HG02885 (cell line): Measurements from ENCODE around the gene UMAD1.

Experiments
- ATAC-seq: cut with Tn5 transposase; IDR thresholded peaks from one replicate; pipeline ENCODE4 v1.9.1; 2021; ENCODE audit warnings: mild to moderate bottlenecking; ENCODE audit not compliant: unreplicated experiment, poor library complexity

UMAD1 gene

DNA sequence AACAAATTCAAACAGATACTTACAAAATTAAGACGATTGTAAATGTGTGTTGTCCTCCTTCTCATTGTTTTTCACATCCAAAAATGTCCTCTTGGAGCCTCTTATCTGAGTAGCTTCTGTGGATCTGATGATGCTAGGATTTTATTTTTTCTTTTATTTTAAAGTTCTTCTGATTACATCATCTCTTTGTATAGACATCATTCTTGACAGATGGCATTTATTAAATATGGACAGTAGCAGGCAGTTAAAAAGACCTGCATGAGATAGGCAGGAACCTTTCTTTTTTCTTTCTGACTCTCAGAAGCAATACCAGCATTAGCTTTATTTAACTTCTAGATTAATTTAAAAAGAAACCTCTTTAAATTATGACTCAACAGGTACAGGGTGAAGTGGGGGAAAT lies 77.9 kb downstream of the UMAD1 start, which contains the start of gene RPA3:
TSS of gene RPA3 (minus strand) at position 116 of the 400 bp plus-strand sequence. CDS start 78,189 bp downstream, outside the sequence.
- no peak for ATAC-seq

DNA sequence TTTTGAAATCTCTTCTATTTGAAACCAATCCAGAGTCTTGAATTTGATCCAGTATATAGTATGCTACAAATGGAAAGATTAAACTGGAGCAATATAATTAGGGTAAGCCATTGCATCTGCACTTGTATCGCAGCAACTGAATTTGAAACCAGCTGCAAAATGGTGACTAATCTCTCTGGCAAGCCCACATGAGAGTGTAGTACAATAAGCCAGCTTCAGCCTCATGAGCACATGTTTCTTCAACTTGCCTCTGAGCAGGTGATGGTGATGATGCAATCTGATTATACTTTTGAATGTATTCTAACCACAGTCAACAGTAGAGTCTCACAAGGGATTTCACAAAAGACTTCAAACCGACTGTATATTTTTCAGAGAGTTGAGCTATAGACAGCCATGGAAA lies 78.7 kb downstream of the UMAD1 start:
- ATAC-seq: peak; percentile 97

DNA sequence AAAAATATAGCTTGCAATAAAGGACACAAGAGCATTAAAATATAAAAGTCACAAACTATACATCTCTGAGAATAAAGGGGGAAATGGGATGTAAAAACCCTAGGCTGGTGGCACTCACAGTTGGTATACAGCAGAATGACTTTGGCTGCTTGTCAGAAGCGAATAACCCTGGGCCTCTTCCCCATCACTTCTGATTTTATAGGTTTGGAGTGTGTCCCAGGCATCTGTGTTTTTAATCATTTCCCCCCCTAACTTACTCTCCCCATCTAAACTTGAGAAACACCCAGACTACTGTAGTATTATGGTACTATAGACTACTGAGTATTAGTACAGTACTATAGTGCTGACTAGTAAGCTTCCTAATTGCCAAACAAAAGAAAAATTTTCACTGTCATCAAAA lies 79.6 kb downstream of the UMAD1 start:
- ATAC-seq: no peak

DNA sequence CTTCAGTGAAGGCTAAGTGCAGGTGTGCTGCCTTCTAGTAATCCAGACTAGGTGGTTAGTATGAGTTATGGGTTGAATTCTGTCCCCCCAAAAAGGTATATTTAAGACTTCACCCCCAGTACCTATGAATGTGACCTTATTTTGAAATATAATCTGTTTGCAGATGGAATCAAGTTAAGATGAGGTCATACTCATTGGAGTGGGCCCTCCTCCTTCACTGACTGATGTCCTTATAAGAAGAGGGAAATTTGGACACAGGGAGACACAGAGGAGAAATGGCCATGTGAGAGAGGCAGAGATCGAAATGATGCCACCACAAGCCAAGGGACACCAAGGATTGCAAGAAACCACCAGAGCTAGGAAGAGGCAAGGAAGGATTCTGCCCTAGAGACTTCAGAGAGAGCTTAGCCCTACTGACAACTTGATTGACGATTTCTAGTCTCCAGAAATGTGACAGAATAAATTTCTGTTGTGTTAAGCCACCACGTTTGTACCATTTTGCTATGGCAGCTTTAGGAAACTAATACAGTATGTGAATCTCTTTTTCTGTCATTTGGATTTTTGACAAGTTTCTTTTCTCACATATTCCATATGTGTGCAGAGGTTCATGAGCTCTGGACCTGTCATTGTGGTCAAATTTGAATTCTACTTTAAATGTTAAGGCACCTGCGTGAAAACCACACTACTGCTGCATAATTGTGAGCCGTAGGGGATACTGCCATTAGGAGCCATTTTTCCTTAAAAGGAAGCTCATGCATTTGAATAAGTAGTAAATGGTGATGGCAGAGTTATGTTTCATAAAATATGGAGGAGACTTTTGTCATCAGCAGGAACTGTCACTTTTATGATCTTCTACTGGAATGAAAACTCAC lies 80.4 kb downstream of the UMAD1 start:
- ATAC-seq: no peak

DNA sequence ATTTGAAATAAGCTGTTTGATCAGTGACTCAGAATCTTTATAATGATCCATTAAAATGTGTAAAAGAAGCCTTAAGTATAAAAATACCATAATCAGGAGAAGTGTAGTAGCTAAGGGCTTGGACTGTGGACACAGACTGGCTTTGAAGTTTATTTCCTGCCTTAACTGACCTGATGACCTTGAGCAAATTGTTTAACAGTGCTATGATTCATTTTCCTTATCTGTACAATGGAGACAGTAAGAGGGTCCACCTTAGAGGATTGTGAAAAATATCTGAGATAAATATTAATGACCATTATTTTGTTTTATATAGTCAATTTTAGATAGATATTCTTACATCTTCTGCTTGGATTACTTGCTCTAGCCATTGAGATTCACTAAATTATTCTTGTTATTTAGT lies 91.2 kb downstream of the UMAD1 start:
- ATAC-seq: no peak

DNA sequence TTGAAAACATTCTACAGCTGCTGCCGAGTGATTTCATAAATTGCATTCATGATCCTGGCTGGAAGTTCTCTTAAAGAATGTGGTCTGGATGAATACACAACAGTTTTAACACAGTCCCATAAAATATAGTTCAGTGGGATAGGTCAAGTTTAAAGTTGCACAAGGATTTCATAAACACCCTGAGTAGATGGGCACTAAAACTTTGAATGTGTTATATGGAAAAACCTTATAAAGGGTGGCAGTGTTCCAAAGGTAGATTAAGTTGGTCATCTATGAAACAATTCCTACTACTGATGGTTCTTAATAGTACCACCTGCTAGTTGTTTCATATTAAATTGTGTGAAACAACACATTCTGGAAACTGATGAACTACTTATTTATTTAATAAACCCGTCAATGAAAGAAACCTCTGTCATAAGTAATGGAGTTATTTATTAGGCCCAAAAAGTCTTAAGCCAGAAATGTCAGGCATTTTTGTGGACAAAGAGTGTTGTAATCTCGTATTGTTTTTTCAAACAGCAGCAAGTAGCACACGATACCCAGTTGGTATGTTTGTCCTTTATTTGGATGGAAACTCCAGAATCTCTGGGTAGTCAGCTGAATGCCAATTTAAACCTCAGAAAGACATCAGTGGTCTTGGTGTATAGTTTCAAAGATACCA lies 92.2 kb downstream of the UMAD1 start:
- ATAC-seq: no peak

DNA sequence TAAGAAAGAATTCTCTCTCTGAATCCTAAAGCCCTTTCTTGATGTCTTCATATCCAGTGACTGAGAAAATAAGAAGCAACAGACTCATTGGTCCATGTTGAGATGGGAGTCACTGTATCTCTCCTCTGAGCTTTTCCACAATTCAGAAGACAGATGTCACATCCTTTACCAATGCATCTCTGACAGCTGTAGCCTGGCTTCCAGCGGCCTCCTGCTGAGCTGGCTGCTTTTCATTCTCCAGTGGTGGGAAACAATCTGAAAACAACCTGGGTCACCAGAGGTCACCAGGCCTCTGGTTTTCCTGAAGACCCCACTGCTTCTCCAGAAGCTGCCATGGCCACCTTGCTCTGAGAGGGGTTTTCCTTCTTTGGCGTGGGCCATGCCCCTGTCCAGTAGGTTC lies 96.1 kb downstream of the UMAD1 start:
- no peak for ATAC-seq

DNA sequence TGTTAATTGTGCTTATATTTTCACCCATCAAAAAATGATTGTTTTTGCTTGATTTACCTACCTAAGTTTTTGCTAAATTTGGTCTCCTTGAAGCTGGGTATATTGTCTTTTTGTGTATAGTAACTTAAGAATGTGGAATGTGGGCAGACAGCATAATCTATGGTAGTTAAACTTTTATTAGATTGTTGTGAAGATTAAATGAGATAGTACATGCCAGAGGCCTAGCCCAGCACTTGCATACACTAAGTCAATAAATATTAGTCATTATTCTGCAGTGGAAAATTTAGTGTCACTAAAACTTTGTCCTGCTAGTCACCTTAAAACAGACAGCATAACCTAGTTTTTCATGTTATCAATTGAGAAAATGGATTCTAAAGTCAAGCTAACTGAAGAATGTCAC lies 97.1 kb downstream of the UMAD1 start:
- ATAC-seq: no peak

DNA sequence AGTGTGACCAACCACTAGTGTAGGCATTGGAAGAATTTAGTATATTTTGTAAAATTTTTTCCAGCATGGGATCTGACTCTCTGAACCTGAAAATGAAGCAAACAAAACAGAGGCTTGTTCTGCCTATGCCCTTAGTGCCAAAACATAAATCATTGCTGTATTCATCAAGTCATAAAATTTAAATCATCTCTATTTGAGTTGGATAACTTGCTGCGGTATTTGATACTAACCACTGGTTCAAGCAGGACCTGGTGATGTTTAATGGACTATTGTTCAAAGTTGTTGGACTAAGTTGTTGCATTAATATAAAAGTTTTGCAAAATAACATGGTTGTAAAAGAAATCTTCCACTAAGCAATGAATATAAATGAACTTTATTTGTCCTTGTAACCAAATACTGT lies 97.6 kb downstream of the UMAD1 start:
- no peak for ATAC-seq

DNA sequence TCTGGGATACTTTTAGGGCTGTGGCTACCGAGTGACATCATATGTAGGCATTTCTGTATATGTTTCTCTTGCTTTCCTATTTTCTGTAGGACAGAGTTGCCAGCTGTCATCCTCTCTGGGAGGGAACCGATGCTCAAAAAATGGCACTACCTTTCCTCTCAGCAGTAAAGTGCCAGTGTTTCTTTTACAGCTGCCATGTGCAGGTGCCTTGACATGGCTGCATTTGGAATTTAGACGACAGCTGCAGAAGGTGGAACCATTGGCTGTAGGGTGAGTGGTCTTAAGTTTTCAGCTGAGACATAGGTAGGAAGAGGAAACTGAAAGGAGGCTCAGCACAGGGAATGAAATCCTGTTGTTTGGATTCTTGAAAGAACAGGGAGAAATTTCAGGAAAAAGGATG lies 98.1 kb downstream of the UMAD1 start:
- no peak for ATAC-seq

DNA sequence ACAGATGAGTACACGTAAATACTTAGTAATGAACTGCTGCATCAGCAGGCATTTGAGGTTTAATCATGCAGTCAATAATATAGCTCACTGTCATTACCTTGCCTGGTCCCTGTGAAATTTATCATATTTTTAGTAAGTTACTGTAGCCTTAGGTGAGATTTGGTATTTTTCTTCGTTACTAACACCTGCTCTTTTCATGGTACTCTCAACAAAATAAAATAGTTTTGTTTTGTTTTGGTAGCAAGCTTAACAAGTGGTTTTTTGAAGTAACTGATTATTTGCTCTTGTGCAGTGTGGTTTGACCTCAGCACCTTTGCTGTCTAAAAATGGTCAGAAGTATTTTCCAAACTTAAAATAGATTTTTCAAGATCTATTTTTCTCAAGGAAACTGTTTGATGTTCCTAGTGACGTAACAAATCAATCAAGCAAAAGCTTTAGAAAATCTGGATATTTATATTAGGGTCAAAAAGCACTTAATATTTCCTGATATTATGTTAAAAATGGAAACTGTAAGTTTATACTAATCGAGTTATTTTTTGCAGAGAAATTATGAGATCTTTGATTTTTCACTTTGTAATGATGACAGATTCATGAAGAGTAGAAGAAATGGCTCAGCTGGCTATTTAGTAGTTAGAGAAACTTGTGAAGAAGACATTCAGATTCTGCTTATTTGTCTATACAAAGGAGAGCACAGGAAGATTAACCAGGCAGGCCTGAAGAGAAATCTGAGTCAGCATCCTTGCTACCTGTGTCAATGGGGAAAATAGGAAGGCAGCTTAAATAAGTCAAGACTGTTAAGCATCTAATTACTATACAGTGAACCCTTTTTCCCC lies 98.9 kb downstream of the UMAD1 start:
- ATAC-seq: no peak

DNA sequence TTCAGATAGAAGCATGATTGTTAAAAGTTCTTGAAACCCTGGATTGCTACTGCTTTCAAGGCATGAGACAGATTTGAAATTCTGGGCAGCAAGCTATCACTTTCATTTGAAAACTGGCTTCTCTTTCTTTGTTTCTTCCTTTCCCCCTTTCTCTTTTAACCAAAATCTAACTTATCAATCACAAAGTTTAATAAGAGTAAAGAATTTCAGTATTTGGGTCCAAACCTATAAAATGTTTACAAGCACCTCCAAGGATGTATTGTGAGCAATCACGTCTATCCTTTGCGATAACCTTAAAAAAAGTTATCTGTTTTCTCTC lies 99.4 kb downstream of the UMAD1 start:
- ATAC-seq: no peak

DNA sequence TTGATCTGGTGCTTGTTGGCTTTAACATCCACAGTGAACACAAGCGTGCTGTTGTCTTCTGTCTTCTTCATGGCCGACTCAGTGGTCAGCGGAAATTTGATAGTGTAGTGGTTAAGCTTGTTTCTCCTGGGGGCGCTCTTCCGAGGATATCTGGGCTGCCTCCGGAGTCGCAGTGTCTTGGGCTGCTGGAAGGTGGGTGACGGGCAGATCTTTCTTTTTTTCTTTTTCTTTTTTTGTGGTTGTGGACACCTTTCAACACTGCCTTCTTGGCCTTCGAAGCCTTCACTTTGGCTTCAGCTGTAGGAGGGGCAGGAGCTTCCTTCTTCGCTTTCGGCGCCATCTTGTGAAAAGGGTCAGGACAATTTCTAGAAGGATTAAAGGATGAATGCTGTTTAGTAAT lies 101.7 kb downstream of the UMAD1 start:
- ATAC-seq: no peak

DNA sequence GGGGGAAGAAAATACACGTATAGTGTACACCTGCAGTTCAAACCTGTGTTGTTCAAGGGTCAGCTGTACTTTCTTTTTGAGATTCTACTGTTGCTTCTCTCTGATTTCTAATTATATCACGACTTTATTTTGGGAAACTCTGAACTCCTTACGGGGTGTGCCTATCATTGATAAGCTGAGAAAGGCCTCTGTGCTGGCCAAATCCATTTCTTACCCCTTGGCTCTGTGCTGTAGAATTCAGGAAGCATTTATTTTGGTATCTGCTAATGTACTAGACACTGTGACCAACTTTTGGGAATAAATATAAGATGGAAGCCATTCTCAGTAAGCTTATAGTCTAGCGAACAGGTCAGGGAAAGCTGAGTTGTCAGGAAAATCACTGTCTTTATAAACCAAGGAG lies 104.7 kb downstream of the UMAD1 start:
- ATAC-seq: no peak

DNA sequence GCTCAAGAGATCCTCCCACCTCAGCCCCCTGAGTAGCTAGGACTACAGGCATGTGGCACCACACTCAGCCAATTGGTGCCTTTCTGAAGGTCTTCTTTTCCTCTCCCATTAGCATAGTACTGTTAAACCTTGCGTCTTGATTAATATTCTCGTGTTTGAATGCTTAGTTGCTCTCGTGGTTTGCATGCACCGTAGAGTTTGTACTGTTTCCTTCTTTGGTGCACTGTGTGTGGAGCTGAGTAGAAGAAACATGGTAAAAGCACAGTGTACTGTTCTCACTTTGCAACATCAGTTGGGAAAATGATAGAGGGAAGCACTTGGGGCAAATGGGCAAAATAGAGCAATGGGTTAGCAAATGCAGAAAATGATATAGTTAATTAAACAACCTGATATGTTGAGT lies 105.4 kb downstream of the UMAD1 start:
- ATAC-seq: no peak

DNA sequence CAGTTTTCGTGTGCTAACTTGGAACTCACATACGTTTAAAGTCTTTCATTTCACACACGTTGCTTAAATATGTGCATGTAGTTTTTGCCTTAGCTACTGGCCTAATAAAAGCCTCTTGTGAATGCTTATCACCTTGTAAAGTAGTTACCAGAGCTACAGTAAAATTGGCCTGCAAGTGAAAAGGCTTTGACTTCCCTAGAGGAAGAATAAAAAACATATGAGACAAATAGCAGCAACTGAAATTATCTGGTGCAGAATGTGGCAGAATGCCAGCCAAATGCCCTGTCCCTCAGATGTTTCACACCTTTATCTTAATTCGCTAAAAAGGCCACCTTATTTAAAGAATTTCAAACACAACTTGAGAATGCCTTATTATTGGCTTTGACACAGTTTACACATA lies 105.9 kb downstream of the UMAD1 start:
- no peak for ATAC-seq

DNA sequence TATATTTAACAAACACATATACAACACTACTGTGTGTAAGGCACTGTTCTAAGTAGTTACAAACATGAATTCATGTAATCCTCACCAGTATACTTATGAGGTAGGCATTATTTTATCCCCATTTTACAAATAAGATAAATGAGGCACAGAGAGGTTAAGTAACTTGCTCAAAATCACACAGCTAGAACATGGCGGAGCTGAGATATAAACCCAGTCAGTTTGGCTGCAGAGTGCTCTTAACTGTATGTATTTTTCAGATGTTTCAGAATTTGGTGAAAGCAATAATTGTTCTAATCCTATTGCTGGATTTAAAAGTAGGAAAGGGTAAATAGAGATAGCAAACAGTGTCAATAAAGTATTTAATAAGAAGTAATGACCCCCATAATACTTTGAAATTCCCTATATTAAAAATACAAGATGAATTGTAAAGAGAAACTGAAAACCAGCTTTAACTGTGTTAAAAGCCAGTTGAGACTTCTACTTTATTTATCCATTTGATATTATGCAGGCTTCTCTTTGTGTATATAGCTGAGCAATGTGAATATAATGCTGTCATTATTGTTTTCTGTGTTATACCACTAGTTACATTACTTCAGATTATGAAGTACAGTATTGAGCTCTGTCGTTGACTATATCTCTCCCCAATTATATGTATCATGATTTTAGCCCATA lies 110.2 kb downstream of the UMAD1 start:
- ATAC-seq: no peak

DNA sequence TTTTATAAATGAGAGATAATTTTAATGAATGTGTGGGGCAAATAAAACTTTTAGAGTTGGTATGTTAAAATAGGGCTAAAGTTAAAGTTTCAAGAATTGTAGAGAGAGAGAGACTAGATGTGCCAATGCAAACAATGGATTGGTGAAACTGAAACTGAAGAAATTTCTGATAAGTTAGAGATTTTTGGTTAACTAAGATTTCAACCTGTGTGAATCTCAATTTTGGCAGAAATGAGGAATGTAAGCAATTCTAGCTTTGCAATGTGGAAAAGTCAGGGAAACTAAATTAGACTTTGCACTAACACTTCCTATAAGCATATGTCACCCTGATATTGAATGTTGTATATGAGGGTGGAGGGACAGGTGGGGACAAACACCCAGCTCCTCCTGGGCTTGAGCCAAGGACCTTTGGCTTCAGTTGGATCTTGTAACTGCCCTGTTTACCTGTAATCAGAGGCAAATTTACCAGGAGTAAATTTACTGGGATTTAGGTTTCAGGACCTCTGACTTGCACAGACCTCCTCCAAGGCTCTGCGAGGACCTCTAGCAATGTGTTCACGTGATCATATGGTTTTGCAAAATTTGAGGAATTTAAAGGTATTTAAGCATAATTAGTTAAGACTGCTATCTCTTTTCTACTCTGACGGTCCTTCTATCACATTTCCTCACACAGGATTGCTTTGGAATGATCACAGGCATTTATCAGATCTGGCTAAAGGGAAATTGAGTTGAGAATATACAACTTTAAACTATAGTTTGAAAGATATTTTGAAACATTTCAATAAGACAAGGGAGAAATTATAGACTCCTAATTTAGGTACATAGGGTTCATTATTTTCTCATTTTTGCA lies 110.9 kb downstream of the UMAD1 start:
- no peak for ATAC-seq

DNA sequence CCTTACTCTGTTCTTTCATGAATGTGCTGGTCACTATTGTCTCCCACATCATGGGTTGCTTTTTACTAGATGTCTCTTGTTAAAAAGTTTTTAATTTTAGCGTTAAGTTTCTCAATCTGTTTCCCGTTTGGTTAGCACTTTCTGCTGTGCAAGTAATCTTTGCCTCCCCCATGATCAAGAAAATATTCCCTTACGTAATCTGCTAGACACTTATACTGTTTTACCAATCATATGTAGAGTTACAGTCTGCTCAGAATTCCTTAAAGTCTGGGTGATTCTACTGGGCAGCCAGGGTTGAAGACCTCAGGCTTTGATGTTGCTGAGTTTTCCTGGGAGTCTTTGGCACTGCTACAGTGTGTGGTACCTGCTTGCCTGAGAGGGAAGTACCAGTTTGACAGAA lies 116.0 kb downstream of the UMAD1 start:
- ATAC-seq: no peak

DNA sequence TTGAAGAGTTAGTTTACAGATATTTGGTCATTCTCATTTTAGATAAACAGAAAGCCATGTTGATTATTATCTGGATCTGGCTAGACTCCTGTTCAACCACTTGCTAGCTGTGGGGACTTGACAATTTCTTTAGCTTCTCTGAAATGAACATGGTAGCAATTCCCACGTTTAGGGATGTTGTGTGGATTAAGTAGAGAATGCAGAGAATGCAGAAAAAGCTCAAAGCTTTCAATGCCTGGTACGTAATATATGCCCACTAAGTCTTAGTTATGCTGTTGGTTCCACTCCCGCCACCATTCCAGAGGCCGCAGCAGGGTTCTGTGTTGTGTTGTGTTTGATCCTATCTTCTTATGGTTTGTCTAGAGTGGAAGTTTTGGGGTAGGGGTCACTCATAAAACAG lies 117.0 kb downstream of the UMAD1 start:
- no peak for ATAC-seq
